A549 (cell line): ENCODE data around the gene RNF112.

Experiments used
- CEBPB ChIP-seq, 2 experiments: fragments of >200 bp in 1 of 2; sonication (Bioruptor Twin) in 1 of 2; formaldehyde crosslinking in 1 of 2; IDR thresholded peaks; 2 replicates each; pipeline ENCODE4 v1.6.1; 2012 to 2016
- CTCF ChIP-seq: fragments of >200 bp; sonication (Bioruptor Twin); formaldehyde crosslinking; IDR thresholded peaks from 3 replicates; pipeline ENCODE4 v1.5.1; 2016
- EHMT2 ChIP-seq: fragments of 200-600 bp; sonication (generic); IDR thresholded peaks from 2 replicates; pipeline ENCODE4 v1.6.1; 2016; ENCODE audit warnings: antibody characterized with exemption, low read depth, mild to moderate bottlenecking, moderate library complexity
- JUN ChIP-seq, 2 experiments: fragments of >200 bp; sonication (Bioruptor Twin); formaldehyde crosslinking; IDR thresholded peaks; 2 replicates in 1 of 2; 3 replicates in 1 of 2; pipeline ENCODE4 v1.6.1; 2016 to 2017
- POLR2A ChIP-seq: IDR thresholded peaks from 2 replicates; pipeline ENCODE4 v1.6.1; 2012; ENCODE audit warnings: mild to moderate bottlenecking, low read length
- POLR2AphosphoS2 ChIP-seq: conservative IDR thresholded peaks from 2 replicates; pipeline ENCODE4 v1.6.1; 2012; ENCODE audit warnings: low read length, improper control_type of control experiment, inconsistent platforms

DNA sequence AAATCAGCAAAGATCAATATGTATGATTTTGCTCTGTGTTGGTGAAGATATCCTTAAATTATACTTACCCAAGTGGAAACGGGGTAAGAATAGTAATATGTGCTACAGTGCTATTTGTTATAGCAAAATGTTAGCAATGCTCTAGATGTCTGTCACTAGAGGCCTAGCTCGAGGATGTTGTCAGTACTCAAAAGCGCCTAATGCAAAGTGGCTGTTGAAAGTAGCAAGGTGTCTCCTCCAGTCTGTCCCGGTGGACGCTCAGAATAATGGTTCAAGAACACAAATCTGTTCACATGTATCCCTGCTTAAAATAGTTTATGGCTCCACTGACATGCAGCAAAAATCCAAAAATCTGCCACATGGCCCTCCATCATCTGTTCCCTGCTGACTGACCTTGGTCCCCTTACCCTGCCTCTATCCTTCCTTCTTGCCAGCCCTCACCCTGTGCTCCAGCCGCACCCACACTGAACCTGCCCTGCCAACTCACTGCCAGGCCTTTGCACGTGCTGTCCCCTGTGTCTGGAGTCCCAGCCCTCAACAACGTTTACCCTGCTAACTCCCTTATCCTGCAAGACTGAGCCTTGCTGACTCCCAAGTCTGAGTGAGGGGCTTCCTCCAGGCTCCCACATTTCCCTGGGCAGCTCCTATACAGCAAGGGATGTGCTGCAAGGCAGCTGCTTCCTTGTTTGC lies 9.6 kb upstream of the RNF112 start:
- TF ChIP-seq POLR2AphosphoS2 (no peak), JUN (IDR thresholded peaks at IDR 0.05) (no peak), POLR2A (no peak), EHMT2 (no peak), CTCF (no peak), CEBPB (IDR thresholded peaks at IDR 0.05) (no peak)
